Keratinocyte (primary cell): ENCODE results near the gene SNPH.
"Not testable (repeated sequence)": the region's sequence is repeated elsewhere in the genome, so short reads cannot be mapped to it uniquely, and the experiment has no call there.

Experiments
- CTCF ChIP-seq, 3 experiments: IDR thresholded peaks in 1 of 3; conservative IDR thresholded peaks in 1 of 3; optimal IDR thresholded peaks in 1 of 3; 2 replicates in 2 of 3; 3 replicates in 1 of 3; pipeline versions ENCODE3 to v1.5.1; 2011; ENCODE audit warnings: low read length in 3 of 3, mild to moderate bottlenecking in 3 of 3, moderate library complexity in 2 of 3, control low read depth in 1 of 3, inconsistent platforms in 1 of 3; ENCODE audit not compliant: insufficient read depth in 2 of 3; ENCODE audit errors: extremely low read depth in 1 of 3
- EZH2 ChIP-seq: IDR thresholded peaks from one replicate; pipeline ENCODE4 v1.6.1; 2012; ENCODE audit warnings: inconsistent platforms, mild to moderate bottlenecking, low read length, moderate library complexity

- TF ChIP-seq CTCF (optimal IDR thresholded peaks at IDR 0.05 in 1 of 3, IDR thresholded peaks at IDR 0.05 in 1 of 3, conservative IDR thresholded peaks at IDR 0.05 in 1 of 3; ENCODE audit: extremely low read depth in 1 of 3, insufficient read depth in 2 of 3, low read length in 3 of 3); EZH2: not testable (repeated sequence)
Observed at GRCh38 chr20:1222750-1223149, 43.3 kb upstream of the SNPH start.
